Measurements from ENCODE around the gene ACVR2B. TPM values are rescaled to one million over a fixed set of nuclear protein-coding genes. Genes with fewer than 3 reads are reported as not detected.

The ACVR2B gene
- total RNA-seq, 1 donor from 2014 or later = 42.8 TPM

DNA sequence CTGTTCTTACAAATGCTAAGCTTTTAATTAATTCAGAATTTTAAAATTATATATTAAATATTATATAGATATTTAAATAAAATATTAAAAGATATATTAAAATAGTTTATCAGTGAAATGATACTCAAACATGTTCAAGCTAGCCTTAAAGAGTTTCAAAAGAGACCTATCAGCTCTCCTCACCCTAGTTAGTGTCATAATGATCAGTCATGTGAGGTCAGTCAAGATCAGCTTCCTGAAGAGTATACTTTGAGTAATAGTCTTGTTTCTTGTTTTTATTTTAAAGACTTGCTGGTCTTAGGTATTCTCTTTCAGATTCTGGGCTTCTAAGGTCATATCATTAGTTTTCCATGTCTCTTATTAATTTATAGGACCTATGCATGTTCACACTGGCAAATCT lies 56.9 kb downstream of the ACVR2B start:
- no peaks in the 10 kb centered on the region for H3K4me1 Mint-ChIP-seq (ENCODE audit: unreplicated experiment)
- TF ChIP-seq CTCF (conservative IDR thresholded peaks at IDR 0.05) = no peak
- no peak overlapping the region for H3K27ac Mint-ChIP-seq
- no peak overlapping the region for H3K4me3 Mint-ChIP-seq
- no peaks in the 10 kb centered on the region for H3K9me3 Mint-ChIP-seq
- H3K36me3 Mint-ChIP-seq = peaks cover 13% of the 10 kb centered on the region
- DNase-seq (ENCODE audit: extremely low spot score, unreplicated experiment) = no peak
- H3K27me3 Mint-ChIP-seq = no peaks in the 10 kb centered on the region

- Mint-ChIP-seq H3K4me3 (no peak overlapping the region), H3K9me3 (no peaks in the 10 kb centered on the region), H3K4me1 (ENCODE audit: unreplicated experiment) (no peaks in the 10 kb centered on the region), H3K27ac (no peak overlapping the region), H3K36me3 (peaks cover 13% of the 10 kb centered on the region), H3K27me3 (no peaks in the 10 kb centered on the region)
- DNase-seq (ENCODE audit: extremely low spot score, unreplicated experiment) = no peak
- TF ChIP-seq CTCF (conservative IDR thresholded peaks at IDR 0.05) = no peak
These were observed 57.9 kb downstream of the ACVR2B start for GRCh38 chr3:38511546-38511945.

- no peak for DNase-seq (ENCODE audit: extremely low spot score, unreplicated experiment)
- H3K4me3 Mint-ChIP-seq = no peak overlapping the region
These were observed 61.7 kb downstream of the ACVR2B start for GRCh38 chr3:38515367-38515766.

GRCh38 chr3:38516669-38517068 lies 63.0 kb downstream of the ACVR2B start:
- Mint-ChIP-seq H3K4me3 (no peak overlapping the region), H3K27ac (no peak overlapping the region)

More at GRCh38 chr3:38515367-38515766, 61.7 kb downstream of the ACVR2B start:
- Mint-ChIP-seq H3K27ac (no peak overlapping the region), H3K36me3 (peaks cover 5% of the 10 kb centered on the region), H3K9me3 (no peaks in the 10 kb centered on the region), H3K27me3 (no peaks in the 10 kb centered on the region), H3K4me1 (ENCODE audit: unreplicated experiment) (peaks cover 6% of the 10 kb centered on the region)
- no peak for TF ChIP-seq CTCF (conservative IDR thresholded peaks at IDR 0.05)

DNA sequence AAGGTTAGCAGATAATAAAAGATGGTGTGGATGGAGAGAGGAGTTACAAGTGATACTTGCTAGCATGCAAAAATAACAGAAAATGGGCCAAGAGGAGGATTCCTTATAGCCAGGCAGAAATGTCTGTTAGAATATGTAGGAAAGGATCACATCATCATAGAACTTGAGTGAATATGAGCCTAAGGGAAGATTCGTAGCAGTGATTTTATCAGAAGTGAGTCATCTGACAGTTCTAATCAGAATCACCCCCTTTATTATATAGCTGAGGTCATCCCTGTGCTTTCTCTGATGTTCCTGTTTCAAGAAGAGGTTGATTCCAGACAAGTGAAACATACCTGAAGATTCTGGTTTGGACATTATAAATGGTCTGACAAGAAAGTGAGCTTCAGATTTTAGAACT lies 65.3 kb downstream of the ACVR2B start:
- no peak overlapping the region for H3K4me3 Mint-ChIP-seq
- no peak overlapping the region for H3K27ac Mint-ChIP-seq
- peaks cover 6% of the 10 kb centered on the region for H3K4me1 Mint-ChIP-seq (ENCODE audit: unreplicated experiment)
- no peaks in the 10 kb centered on the region for H3K9me3 Mint-ChIP-seq
- H3K27me3 Mint-ChIP-seq = no peaks in the 10 kb centered on the region
- TF ChIP-seq CTCF (conservative IDR thresholded peaks at IDR 0.05) = no peak
- no peak for DNase-seq (ENCODE audit: extremely low spot score, unreplicated experiment)
- H3K36me3 Mint-ChIP-seq = peaks cover 4% of the 10 kb centered on the region

More at GRCh38 chr3:38516669-38517068, 63.0 kb downstream of the ACVR2B start:
- Mint-ChIP-seq H3K4me1 (ENCODE audit: unreplicated experiment) (peaks cover 6% of the 10 kb centered on the region), H3K9me3 (no peaks in the 10 kb centered on the region), H3K27me3 (no peaks in the 10 kb centered on the region), H3K36me3 (peaks cover 5% of the 10 kb centered on the region)
- no peak for TF ChIP-seq CTCF (conservative IDR thresholded peaks at IDR 0.05)
- no peak for DNase-seq (ENCODE audit: extremely low spot score, unreplicated experiment)

DNA sequence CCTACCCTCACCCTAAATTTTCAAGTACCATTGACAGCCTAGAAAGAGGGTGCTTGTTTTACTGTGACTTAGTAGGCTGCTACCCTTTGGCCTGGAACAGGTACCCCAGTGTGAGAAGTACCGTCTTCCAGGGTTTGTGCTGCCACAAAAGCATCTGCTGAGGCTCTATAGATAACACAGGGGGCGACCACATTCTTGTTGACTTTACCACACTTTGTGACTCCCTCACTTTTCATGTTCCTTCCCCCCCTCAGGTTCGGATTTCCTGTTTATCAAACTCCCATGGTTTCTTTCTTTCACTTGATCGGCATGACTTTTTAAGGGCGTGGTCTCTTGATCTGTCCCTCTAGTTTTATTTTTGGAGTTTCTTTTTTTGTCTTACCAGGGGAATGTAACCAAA lies 66.0 kb downstream of the ACVR2B start:
- no peak for TF ChIP-seq CTCF (conservative IDR thresholded peaks at IDR 0.05)
- H3K4me1 Mint-ChIP-seq (ENCODE audit: unreplicated experiment) = peaks cover 6% of the 10 kb centered on the region
- H3K27me3 Mint-ChIP-seq = no peaks in the 10 kb centered on the region
- no peaks in the 10 kb centered on the region for H3K9me3 Mint-ChIP-seq
- no peak for DNase-seq (ENCODE audit: extremely low spot score, unreplicated experiment)
- no peak overlapping the region for H3K27ac Mint-ChIP-seq
- no peaks in the 10 kb centered on the region for H3K36me3 Mint-ChIP-seq
- H3K4me3 Mint-ChIP-seq = no peak overlapping the region

Data from type B pancreatic cell (in vitro differentiated cells).